ENCODE data around the gene RHOT2.

RHOT2 gene

DNA sequence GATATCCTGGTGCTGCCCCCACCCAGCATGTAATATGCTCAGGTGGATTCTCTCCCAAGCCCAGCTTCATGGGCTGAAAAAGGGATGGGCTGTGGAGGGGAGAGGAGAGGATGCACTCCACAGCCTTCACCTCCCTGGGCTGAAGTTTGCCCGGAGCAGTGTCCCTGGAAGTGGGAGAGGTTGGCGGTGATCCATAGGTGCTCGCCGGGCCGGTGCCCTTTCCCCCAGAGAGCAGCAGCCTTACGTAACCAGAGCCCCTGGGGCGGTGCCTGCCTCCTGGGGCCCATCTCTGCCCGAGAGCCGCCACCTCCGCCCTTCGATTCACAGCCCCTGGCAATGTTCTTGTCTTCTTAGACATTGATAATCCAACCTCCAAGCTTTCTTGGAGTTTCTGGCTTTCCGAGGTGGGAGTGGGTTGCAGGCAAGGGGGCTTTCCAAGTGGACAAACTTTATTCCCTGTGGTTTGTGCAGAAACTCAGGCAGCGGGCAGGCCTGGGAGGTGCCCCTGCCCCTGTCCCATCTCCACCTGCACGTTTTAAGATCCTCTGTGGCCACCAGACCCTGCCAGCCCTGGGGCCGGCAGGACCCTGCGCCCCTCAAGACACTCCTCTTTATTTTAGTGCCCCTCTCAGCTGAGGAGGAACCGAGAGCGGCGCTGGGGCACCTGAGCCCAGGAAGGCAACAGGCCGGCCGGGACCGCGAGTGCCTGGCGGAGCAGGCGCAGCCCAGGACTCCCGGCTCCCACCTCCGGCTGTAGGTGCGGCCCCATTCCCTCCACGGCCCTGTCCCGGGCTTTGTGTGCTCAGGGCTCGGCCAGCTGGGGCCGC lies 21.9 kb upstream of the RHOT2 start:
- no peaks in the 10 kb centered on the region for H3K36me3 ChIP-seq
- no peak overlapping the region for H3K4me3 ChIP-seq (ENCODE audit: low read depth, low read length)
- DNase-seq: no peak
- H3K4me1 ChIP-seq: peaks cover 2% of the 10 kb centered on the region; the same call in 1 of the 2 replicates
- TF ChIP-seq CTCF (IDR thresholded peaks at IDR 0.05; ENCODE audit: low read depth, low read length): no peak
- no peaks in the 10 kb centered on the region for H3K9me3 ChIP-seq
- no peaks in the 10 kb centered on the region for H3K27me3 ChIP-seq

- peaks cover 2% of the 10 kb centered on the region; the same call in 1 of the 2 replicates for H3K4me1 ChIP-seq
Observed at GRCh38 chr16:646679-647172, 21.2 kb upstream of the RHOT2 start.

GRCh38 chr16:647173-647902 lies 20.6 kb upstream of the RHOT2 start:
- peaks cover 2% of the 10 kb centered on the region; the same call in 1 of the 2 replicates for H3K4me1 ChIP-seq
- no peaks in the 10 kb centered on the region for H3K27me3 ChIP-seq
- no peaks in the 10 kb centered on the region for H3K9me3 ChIP-seq
- H3K4me3 ChIP-seq (ENCODE audit: low read depth, low read length): no peak overlapping the region
- TF ChIP-seq CTCF (IDR thresholded peaks at IDR 0.05; ENCODE audit: low read depth, low read length): no peak
- no peaks in the 10 kb centered on the region for H3K36me3 ChIP-seq
- DNase-seq: no peak

More at GRCh38 chr16:646679-647172, 21.2 kb upstream of the RHOT2 start:
- no peaks in the 10 kb centered on the region for H3K36me3 ChIP-seq
- H3K4me3 ChIP-seq (ENCODE audit: low read depth, low read length): no peak overlapping the region
- no peaks in the 10 kb centered on the region for H3K27me3 ChIP-seq
- no peaks in the 10 kb centered on the region for H3K9me3 ChIP-seq
- no peak for DNase-seq
- no peak for TF ChIP-seq CTCF (IDR thresholded peaks at IDR 0.05; ENCODE audit: low read depth, low read length)

GRCh38 chr16:648071-648780 lies 19.7 kb upstream of the RHOT2 start:
- no peaks in the 10 kb centered on the region for H3K4me1 ChIP-seq
- peak overlapping the region; percentile 82 for H3K4me3 ChIP-seq (ENCODE audit: low read depth, low read length)
- TF ChIP-seq CTCF (IDR thresholded peaks at IDR 0.05; ENCODE audit: low read depth, low read length): peak; percentile 65
- no peaks in the 10 kb centered on the region for H3K36me3 ChIP-seq
- DNase-seq: peak; percentile 79
- no peaks in the 10 kb centered on the region for H3K9me3 ChIP-seq
- no peaks in the 10 kb centered on the region for H3K27me3 ChIP-seq

- peak within 1 kb of the TSS; percentile 82 for H3K4me3 ChIP-seq (ENCODE audit: low read depth, low read length)
- no peaks in the 10 kb centered on the region for H3K9me3 ChIP-seq
- H3K27me3 ChIP-seq: no peaks in the 10 kb centered on the region
- DNase-seq: peak; percentile 97
- no peaks in the 10 kb centered on the region for H3K4me1 ChIP-seq
- TF ChIP-seq CTCF (IDR thresholded peaks at IDR 0.05; ENCODE audit: low read depth, low read length): no peak
- H3K36me3 ChIP-seq: no peaks in the 10 kb centered on the region; the same call in 1 of the 2 replicates
Observed at GRCh38 chr16:648781-649589, 18.9 kb upstream of the RHOT2 start, which contains the start of gene WDR90. Gene WDR90, plus strand, starts transcription at chr16:649365. Its CDS starts 52 bp downstream, at chr16:649417.
